Measurements from ENCODE around the gene WDR13.
A peak's percentile ranks its signal among the peaks of the same experiment; 100 is the strongest.
"Not testable (repeated sequence)": the region's sequence is repeated elsewhere in the genome, so short reads cannot be mapped to it uniquely, and the experiment has no call there.

Gene WDR13

DNA sequence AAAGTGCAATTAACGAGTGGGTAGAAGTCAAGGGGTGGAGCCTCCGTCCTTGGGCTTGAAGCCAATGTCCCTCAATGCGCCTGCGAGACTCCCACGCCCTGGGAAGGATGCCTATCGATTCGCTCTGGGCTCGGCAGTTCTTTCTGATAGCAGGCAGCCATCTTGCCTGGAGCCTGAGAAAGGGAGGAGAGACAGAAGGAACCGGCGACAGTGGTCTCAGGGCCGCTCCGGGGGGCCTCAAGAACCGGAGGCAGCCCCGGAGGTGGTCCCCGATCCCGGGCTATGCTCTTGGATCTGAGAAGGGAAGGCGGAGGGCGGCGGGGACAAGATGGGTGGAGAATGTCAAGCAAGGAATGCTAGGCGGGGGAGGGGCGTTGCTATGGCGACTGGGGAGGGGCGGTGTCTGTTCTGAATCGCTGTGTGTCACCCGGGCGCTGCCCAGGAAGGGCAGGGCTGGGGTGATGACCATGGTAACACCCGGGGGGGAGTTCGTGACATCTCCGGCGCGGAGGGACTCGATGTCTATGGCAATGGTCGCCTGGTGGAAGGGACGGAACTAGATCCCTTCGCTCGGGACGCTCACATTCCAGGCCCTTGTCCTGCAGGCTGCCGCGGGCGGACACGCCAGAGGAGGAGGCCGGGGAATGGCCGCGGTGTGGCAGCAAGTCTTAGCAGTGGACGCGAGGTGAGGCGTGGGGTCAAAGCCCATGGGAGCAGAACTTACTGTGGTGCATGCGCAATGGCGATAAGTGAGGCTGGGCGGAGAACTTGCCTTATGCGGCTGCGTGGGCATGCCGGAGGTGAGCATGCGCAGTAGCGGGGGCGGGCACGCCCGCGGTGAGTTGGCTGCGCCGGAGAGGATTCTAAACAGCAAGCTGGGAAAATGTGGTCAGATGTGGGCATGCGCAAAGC lies at the start of gene WDR13:
WDR13 (plus strand) TSS at position 140 of the 912 bp plus-strand sequence; CDS start at position 645, 505 bp downstream.
- DNase-seq = peak; percentile 94

DNA sequence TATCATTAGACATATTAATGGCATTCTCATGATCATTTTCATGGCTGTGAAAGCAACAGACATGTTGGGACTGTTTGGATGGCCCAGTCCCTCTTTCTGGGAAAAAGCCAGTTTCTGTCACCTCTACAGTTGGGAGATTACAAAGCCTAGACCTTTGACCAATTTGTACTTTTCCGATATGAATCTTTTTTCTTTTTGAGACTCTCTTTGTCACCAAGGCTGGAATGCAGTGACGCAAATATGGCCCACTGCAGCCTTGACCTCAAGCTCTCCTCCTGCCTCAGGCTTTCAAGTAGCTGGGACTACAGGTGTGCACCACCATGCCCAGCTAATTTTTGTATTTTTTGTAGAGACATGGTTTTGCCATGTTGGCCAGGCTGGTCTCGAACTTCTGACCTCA lies 48.4 kb upstream of the WDR13 start:
- DNase-seq = no peak

DNA sequence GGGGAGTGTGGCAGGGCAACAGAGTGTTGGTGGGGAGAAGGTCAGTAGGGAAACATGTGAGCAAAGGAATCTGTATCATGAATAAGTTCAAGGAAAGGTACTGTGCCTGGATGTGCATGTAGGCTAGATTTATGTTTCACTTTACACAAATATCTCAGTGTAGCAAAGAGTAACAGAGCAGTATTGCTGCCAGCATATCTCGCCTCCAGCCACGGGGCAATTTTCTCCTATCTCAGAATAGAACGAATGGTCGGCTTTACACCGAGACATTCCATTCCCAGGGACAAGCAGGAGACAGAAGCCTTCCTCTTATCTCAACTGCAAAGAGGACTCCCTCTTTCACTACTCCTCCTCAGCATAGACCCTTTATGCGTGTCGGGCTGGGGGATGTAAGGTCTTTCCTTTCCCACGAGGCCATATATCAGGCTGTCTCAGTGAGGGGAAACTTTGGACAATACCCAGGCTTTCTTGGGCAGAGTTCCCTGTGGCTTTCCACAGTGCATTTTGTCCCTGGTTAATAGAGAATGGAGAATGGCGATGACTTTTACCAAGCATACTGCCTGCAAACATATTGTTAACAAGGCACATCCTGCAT lies 41.5 kb upstream of the WDR13 start:
- DNase-seq = not testable (repeated sequence)

DNA sequence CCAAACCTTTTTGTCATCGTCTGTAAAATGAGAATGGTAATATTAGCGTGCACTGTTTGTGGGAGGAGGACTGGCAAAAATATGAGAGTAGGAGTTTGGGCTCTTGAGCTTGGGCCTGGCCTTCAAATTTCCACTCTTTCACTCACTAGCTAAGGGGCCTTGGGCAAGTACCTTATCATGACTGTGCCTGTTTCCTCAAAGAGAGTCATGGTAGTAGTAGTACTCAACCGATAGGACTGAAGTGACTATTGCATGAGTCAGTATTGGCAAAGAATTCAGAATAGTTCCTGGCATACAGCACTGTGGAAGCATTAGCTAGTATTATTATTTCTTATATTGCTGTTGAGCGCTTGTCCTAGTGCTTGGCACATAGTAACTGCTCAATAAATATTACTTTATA lies 39.0 kb upstream of the WDR13 start:
- no peak for DNase-seq

DNA sequence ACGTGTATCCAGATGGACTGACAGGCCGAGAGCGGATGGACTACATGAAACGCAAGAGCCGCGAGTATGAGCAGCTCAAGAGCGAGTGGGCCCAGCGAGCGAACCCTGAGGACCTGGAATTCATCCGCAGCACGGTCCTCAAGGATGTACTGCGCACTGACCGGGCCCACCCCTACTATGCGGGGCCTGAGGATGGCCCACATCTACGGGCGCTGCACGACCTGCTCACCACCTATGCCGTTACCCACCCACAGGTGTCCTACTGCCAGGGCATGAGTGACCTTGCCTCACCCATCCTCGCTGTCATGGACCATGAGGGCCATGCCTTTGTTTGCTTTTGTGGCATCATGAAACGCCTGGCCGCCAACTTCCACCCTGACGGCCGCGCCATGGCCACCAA lies 37.7 kb upstream of the WDR13 start:
- no peak for DNase-seq

DNA sequence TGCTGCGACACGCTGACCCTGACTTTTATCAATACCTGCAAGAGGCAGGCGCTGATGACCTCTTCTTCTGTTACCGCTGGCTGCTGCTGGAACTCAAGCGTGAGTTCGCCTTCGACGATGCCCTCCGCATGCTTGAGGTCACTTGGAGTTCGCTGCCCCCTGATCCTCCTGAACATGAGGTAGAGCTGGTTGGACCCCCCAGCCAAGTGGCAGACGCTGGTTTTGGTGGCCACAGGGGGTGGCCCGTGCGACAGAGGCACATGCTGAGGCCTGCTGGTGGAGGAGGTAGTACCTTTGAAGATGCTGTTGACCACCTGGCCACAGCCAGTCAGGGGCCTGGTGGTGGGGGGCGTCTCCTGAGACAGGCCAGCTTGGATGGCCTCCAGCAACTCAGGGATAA lies 37.2 kb upstream of the WDR13 start:
- no peak for DNase-seq

DNA sequence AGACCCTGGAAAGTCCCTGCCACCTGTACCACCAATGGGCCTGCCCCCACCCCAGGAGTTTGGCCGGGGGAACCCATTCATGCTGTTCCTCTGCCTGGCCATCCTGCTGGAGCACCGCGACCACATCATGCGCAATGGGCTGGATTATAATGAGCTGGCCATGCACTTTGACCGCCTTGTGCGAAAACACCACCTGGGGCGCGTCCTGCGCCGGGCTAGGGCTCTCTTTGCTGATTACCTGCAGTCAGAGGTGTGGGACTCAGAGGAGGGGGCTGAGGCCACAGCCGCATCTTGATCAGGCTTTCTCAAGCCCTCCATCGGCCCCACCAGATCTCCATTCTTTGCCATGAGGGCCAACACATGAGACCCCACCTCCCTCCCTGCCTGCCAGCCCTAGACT lies 36.6 kb upstream of the WDR13 start:
- no peak for DNase-seq

DNA sequence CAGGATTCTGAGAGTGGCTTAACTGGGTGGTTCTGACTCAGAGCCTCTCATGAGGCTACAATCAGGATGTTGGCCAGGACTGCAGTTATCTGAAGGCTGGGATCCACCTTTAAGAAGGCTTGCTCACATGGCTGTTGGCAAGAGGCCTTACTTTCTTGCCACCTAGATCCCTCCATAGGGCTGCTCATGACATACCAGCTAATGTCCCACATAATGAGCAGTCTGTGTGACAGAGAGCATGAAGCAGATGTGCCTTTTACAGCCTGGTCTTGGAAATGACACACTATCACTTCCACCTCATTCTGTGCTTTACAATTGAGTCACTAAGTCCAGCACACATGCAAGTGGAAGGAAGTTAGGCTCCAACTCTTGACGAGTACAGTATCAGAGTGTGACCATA lies 27.3 kb upstream of the WDR13 start:
- DNase-seq = no peak

DNA sequence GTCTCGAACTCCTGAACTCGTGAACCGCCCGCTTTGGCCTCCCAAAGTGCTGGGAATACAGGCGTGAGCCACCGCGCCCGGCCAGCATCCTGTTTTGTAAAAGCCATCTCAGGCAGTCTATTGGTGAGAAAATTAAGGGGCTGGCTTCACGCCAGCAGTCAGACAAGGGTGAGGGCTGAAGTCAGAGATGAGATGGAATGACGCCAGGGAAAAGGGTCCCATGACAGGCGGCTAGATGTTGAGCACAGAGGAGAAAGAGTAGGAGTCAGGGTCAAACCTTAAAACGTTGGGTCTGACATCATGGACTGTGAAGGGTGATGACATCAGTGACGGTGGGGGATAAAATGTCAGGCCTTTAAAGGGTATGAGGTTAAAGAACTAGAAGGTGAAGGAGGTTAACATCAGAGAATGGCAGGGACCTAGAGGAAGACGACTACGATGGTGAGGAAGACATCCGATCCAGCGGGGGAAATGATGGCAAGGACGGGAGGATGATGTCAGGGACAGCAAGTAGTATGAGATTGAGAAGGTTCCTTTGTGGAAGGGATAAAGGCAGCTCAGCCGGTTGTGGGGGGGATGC lies 23.5 kb upstream of the WDR13 start:
- peak; percentile 58 for DNase-seq

DNA sequence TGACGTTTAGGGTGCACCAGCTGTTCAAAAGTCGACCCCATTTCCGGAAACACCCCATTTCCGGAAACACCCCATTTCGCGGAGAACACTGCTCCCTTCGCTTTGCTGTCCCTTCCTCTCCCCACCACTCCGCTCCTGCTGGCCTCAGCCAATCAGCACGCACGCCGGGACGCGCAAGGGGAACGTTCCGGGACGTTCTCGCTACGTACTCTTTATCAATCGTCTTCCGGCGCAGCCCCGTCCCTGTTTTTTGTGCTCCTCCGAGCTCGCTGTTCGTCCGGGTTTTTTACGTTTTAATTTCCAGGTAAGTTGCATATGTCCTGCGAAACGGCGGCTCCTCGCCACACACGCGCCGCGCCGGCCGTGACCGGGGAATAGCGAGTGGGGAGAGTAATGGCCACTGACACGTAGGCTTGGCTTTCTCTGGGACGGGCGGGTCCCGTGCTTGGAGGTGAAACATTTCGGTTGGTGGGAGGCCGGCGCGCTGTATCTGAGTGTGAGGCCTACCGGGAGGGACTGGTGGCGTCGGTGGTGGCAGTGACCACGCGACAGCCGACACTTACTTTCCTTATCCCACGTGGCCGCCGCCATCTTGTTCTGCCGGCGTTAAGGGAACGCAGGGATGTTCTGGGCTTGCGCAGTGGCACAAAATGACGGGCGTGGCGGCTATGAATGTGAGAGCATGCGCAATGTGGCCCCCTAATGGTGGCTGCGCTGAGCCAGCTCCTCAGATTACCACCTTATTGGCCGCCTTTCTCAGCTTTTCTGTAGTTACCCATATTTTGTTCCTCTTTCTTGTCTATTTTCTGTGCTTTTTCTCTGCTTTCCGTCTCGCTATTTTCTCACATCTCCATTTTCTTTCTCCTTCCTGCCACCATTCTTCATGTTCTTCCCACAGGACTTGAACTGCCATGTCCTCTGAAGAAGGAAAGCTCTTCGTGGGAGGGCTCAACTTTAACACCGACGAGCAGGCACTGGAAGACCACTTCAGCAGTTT lies 22.7 kb upstream of the WDR13 start, which contains the start of gene RBM3:
RBM3 (plus strand) TSS at position 215 of the 997 bp plus-strand sequence; CDS start at position 912, 697 bp downstream.
- DNase-seq = peak; percentile 90

DNA sequence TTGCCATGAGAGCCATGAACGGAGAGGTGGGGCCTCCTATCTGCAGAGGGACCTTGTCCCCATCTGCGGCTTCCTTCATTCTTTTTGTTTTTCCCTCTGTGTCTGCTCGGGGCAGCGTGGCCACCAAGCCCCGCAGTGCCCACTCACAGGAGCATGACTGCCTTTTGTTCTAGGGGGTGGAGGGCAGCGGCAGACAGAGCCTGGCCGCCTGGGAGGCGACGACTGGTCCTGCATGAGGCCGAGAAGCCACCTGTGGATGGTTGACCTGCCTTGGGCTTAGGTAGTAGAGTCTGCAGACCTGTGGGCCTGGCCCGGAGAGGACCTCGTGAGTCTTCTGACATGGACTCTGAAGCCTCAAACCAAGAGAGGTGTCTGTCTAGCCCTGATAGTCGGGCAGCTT lies 21.6 kb upstream of the WDR13 start:
- no peak for DNase-seq

DNA sequence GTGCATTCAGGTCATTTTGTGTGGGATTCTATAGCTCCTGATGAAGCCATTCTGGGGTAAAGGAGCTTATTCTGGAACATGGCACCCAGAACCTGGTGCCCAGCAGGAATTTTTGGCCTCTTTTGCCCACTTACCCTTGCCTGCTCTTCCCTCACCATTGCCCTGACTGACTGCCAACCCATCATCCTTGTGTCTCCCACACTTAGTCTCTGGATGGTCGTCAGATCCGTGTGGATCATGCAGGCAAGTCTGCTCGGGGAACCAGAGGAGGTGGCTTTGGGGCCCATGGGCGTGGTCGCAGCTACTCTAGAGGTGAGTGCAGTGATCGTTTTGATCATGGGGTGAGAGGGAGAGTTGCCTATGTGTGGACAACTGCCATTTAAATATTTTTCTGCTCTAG lies 21.2 kb upstream of the WDR13 start:
- DNase-seq = no peak

DNA sequence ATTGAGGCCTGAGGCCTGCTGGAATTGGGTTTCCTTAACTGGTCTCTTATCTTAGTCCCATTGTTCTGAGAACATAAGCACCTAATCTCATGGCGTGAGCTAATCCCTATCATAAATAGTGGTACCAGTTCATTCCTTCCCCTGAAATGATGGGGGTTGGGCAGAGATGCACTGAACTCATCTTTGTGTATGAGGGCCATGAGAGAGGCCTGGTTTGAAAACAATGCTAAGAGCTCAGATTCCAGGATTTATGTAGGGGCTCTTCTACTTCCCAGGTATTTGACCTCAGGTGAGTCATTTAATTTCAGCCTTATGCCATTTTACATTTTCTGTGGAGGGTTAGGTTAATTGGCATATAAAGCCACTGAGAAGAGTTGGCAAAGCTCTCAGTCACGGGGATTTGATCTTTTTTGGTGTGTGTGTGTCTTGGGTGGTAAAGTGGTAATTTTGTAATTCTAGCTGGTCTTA lies 18.6 kb upstream of the WDR13 start:
- DNase-seq = no peak

DNA sequence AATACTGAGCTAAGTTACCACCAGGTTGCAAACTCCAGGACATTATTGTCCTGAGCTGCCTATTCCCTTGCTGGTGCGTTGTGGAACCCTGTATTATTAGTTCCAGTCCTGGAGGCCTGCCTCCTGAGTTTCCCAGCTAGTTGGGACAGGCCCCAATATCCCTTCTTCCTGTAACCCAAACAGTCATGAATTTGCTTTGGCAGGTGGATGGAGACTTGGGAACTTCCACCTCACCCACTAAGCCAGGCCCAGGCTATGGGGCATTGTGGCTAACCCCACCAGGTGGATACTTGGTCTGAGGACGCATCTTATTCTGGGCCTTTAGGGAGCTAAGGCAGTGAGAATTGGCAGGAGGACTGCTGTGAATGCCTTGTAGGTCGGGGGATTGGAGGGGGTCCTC lies 18.0 kb upstream of the WDR13 start:
- no peak for DNase-seq

DNA sequence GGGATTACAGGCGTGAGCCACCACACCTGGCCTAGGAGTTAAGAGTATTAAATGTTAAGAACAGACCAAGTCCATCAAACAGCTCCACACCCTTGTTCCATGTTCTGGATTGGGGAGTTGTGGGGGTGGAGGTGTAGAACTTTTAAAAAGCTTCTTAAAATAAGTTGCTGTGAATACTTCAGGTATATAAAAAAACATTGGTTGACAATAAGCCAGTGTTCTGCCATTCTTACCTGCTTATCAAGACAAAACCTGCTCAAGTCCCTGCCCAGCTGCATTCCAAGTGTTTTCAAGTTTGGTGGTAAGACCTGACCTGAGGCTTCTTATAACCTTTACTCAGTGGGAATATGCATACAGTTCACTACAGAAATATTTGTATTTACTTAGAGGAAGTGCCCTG lies 16.6 kb upstream of the WDR13 start:
- DNase-seq = no peak

DNA sequence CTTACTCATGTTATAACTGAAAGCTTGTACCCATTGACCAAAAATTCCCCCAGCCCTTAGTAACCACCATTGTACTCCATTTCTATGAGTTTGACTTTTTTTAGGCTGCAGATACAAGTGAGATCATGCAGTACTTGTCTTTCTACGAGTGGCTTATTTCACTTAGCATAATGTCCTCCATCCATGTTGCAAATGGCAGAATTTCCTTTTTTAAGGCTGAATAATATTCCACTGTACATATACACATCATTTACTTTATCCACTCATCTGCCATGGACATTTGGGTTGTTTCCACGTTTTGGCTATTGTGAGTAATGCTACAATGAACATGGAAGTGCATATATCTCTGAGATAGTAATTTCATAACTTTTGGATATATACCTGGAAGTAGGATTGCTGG lies 12.6 kb upstream of the WDR13 start:
- no peak for DNase-seq

DNA sequence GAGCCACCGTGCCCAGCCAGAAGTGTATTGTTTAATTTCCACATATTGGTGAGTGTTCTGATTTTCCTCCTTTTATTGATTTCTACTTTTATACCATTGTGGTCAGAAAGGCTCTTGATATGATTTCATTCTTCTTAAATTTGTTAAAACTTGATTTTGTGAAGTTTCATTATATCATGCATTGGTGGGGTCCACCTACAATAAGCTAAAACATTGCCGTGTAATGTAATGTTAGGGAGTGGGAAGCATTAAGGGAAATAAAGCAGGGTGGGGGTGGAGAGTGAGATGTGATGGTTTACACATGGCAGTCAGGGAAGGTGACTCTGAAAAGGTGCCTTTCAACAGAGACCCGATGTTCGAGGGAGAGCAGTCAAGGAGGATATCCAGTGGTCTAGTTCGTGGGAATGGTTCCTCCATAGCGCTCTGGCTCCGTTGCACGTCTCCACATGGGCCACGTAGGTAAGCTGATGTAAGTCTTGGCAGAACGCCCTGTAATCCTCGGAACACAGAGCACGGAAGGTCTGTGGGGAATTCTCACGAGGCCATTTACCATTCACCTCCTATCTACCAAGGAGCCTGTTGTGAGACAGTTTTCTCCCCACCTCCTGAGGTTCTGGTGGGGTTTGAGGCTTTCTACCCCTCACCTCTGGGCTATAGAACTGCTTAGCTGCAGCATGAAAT lies 7.7 kb upstream of the WDR13 start:
- no peak for DNase-seq

DNA sequence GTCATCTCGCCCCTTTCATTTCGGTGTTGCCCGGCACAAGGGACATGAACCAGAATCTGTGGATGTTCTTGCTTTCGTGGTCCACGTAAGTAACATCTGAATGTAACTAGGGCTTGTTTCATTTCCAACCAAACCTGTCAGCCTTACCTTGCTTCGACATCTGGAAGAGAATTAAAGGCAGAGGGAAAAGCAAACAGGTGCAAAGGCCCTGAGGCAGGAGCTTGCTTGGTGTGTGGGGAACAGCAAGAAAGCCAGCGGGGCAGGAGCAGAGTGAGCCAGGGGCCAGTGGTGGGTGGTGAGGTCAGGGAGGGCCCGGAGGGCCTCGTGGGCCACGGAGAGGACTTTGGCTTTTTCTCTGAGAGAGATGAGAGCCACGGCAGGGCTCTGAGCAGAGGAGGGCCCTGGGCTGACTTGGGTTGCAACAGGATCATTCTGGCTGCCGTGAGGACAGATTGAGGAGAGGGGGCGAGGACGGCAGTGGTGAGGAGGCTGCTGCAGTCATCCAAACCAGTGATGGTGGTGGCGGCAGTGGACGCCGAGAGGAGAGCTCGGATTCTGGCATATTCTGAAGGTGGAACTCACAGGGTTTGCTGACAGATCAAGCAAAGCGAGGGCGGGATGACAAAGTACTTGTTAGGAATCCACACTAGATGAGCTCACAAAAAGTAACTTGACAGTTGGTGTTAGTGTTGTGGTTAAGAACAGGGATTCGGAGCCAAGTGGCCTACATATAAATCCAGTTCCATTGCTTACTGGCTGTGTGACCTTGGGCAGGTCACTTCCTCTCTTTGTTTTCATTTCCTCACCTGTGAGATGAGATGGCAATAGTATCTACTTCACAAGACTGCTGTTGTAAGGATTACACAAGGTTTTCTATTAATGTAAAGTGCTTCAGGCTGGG lies 6.8 kb upstream of the WDR13 start:
- no peak for DNase-seq

DNA sequence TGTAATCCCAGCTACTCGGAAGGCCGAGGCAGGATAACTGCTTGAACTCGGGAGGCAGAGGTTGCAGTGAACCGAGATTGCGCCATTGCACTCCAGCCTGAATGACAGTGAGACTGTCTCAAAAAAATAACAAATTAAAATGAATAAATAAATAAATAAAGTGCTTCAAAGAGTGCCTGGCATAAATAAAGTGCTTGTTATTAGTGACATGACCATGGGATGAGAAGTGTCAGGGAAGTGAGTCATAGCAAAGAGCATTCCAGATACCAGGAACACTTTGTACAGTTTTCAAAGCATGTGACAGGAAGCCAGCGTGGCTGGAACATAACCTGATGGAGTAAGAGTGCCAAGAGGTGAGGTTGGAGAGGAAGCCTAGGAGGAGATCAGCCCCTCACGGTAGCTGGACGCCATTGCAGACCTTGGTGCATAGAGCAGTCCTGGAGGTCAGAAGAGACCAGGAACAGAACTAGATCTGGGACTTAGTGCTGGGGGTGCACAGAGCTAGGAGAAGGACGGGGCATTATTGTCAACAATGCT lies 6.0 kb upstream of the WDR13 start:
- no peak for DNase-seq

DNA sequence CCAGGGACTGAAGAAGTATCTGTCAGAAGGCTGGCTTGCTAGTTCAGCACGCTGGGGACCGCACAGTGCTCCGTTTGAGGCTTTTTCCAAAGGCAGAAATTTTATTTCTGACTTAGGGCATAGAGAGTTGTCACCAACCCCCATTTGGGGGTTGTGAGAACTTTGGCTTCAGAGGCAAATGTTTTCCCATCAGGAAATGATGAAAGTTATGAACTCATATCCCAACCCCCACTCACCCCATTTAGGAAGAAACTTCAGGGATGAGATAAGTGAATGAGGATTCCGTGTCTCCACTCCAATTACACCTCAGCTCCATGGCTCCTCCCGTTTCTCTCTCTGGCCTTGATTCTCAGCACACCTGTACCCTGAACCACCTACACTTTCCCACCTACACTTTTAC lies 4.3 kb upstream of the WDR13 start:
- DNase-seq = no peak

DNA sequence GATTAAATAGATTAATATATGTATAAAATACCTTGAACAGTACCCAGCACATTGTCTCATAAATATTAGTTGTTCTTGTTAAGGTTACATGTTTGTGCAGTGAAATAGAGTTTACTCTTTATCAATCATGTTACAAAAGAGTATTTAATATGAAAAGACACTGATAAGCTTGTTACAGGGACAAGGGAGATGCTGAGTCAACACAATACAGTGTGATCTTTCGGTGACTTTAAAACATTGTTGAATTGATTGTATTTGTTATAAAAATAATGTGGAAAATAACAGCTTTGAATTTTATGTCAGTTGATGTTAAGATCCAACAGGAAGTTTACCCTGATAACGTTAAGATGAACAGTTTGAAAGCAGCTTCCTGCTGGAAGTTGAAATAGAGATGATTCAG lies 1.4 kb upstream of the WDR13 start:
- DNase-seq = no peak
